Gastrocnemius medialis (tissue), 4 donors: ENCODE measurements around the gene FHOD3. TPM values are rescaled to one million over a fixed set of nuclear protein-coding genes. Genes with fewer than 3 reads are reported as not detected.

Experiments
- ATAC-seq, 2 donors: fragments of 150-250 bp; one replicate each; pipeline ENCODE4 v1.9.1; 2016
- DNase-seq, 2 donors: peaks; one replicate each; pipeline ENCODE4 v3.0.0-alpha.2; 2019
- H3K27ac ChIP-seq, 4 donors: fragments of 200-600 bp; sonication (generic); 1 replicate in 1 of 4; 2 replicates in 3 of 4; pipeline ENCODE4 v1.5.1; 2016 to 2018; ENCODE audit warnings: mild to moderate bottlenecking in 2 of 4, moderate library complexity in 1 of 4
- H3K27me3 ChIP-seq, 3 donors: fragments of 200-600 bp; sonication (generic) in 2 of 3; 1 replicate in 1 of 3; 2 replicates in 2 of 3; pipeline versions ENCODE4 v1.5.1 to v1.6.0; 2016 to 2019; ENCODE audit warnings: mild to moderate bottlenecking in 1 of 3, moderate library complexity in 1 of 3
- H3K36me3 ChIP-seq, 2 donors: fragments of 200-600 bp; sonication (generic) in 1 of 2; one replicate each; pipeline ENCODE4 v1.5.1; 2017 to 2018
- H3K4me1 ChIP-seq, 2 donors: fragments of 200-600 bp; sonication (generic) in 1 of 2; one replicate each; pipeline ENCODE4 v1.5.1; 2016 to 2017; ENCODE audit warnings: mild to moderate bottlenecking in 2 of 2
- H3K4me3 ChIP-seq, 4 donors: fragments of 200-600 bp; sonication (generic) in 3 of 4; 1 replicate in 1 of 4; 2 replicates in 3 of 4; pipeline ENCODE4 v1.5.1; 2016 to 2019; ENCODE audit warnings: mild to moderate bottlenecking in 2 of 4
- H3K9me3 ChIP-seq, 3 donors: fragments of 200-600 bp; sonication (generic) in 2 of 3; 1 replicate in 1 of 3; 2 replicates in 2 of 3; pipeline ENCODE4 v1.5.1; 2016 to 2019
- CTCF ChIP-seq, 5 experiments: fragments of 450-650 bp in 3 of 5; fragments of 200-600 bp in 2 of 5; sonication (generic) in 2 of 5; IDR thresholded peaks in 4 of 5; conservative IDR thresholded peaks in 1 of 5; 1 replicate in 4 of 5; 2 replicates in 1 of 5; pipeline ENCODE4 v1.5.1; 2016 to 2019; ENCODE audit warnings: antibody characterized with exemption in 5 of 5, mild to moderate bottlenecking in 3 of 5, moderate library complexity in 3 of 5
- POLR2A ChIP-seq, 2 donors: fragments of 450-650 bp; IDR thresholded peaks; one replicate each; pipeline ENCODE4 v1.6.1; 2017; ENCODE audit warnings: antibody characterized with exemption in 2 of 2, mild to moderate bottlenecking in 2 of 2, moderate library complexity in 2 of 2
- in situ Hi-C, 4 donors: fragments of 200-750 bp; cut with MboI; loops; one replicate each; pipeline versions ENCODE4 v1.15.0 to v1.8.0; 2017; ENCODE audit warnings: low sequenced_read_pairs in 4 of 4
- intact Hi-C: fragments of 100-400 bp; cut with DNase I; formaldehyde crosslinking; loops from one replicate; pipeline ENCODE4 v1.15.1; 2023; ENCODE audit warnings: low total_unique reads
- total RNA-seq, 4 donors: library from RNA; depleted of rRNA; stranded (reverse); fragments of >200 nt; gene quantifications; one replicate each; pipeline versions ENCODE4 v1.1.0 to v1.2.3, GENCODE V29; 2016

Gene FHOD3
- total RNA-seq, 4 donors from 2014 or later, result 10.0 to 32.5 (median 17.0) TPM

- intact Hi-C loops, result no loop called here
- Histone ChIP-seq H3K4me1 (peaks cover 19 to 24% of the 10 kb centered on the region in 2 donors), H3K27ac (no peak overlapping the region), H3K36me3 (no peaks in the 10 kb centered on the region), H3K9me3 (no peaks in the 10 kb centered on the region), H3K4me3 (no peak overlapping the region), H3K27me3 (no peaks in the 10 kb centered on the region)
- ATAC-seq (no peak), DNase-seq (no peak)
- TF ChIP-seq CTCF (IDR thresholded peaks at IDR 0.05 in 4 of 5, conservative IDR thresholded peaks at IDR 0.05 in 1 of 5) (no peak), POLR2A (IDR thresholded peaks at IDR 0.05) (no peak)
- in situ Hi-C loops, result no loop called here
Measured at GRCh38 chr18:36455931-36456330, 158.4 kb downstream of the FHOD3 start.

GRCh38 chr18:36456622-36457021 lies 159.1 kb downstream of the FHOD3 start:
- ATAC-seq, result no peak
- Histone ChIP-seq H3K27me3 (no peaks in the 10 kb centered on the region), H3K4me3 (no peak overlapping the region), H3K36me3 (no peaks in the 10 kb centered on the region), H3K9me3 (no peaks in the 10 kb centered on the region), H3K4me1 (peaks cover 19 to 24% of the 10 kb centered on the region in 2 donors), H3K27ac (peak overlapping the region in 1 of 4 donors; percentile 57)
- no peak for DNase-seq
- TF ChIP-seq POLR2A (IDR thresholded peaks at IDR 0.05), result no peak
- no peak for TF ChIP-seq CTCF (IDR thresholded peaks at IDR 0.05 in 4 of 5, conservative IDR thresholded peaks at IDR 0.05 in 1 of 5)
- intact Hi-C loops, result no loop called here
- in situ Hi-C loops, result no loop called here

- H3K36me3 ChIP-seq, result no peaks in the 10 kb centered on the region
- H3K9me3 ChIP-seq, result no peaks in the 10 kb centered on the region
- H3K4me1 ChIP-seq, result peaks cover 19 to 24% of the 10 kb centered on the region in 2 donors
- ATAC-seq, result peak in 1 of 2 donors; percentile 22
- H3K27me3 ChIP-seq, result no peaks in the 10 kb centered on the region
- H3K27ac ChIP-seq, result peak overlapping the region in 2 of 4 donors; percentile 21 to 57
- intact Hi-C loops, result no loop called here
- TF ChIP-seq CTCF (IDR thresholded peaks at IDR 0.05 in 4 of 5, conservative IDR thresholded peaks at IDR 0.05 in 1 of 5), result no peak
- no peak for TF ChIP-seq POLR2A (IDR thresholded peaks at IDR 0.05)
- no peak for DNase-seq
- in situ Hi-C loops, result no loop called here
- H3K4me3 ChIP-seq, result no peak overlapping the region
Measured at GRCh38 chr18:36457683-36458082, 160.2 kb downstream of the FHOD3 start.

- Histone ChIP-seq H3K27me3 (no peaks in the 10 kb centered on the region), H3K4me1 (peaks cover 19 to 24% of the 10 kb centered on the region in 2 donors), H3K36me3 (no peaks in the 10 kb centered on the region), H3K27ac (peak overlapping the region in 1 of 4 donors; percentile 21), H3K9me3 (no peaks in the 10 kb centered on the region), H3K4me3 (no peak overlapping the region)
- ATAC-seq (no peak), DNase-seq (no peak)
- in situ Hi-C loops (no loop called here), intact Hi-C loops (no loop called here)
- no peak for TF ChIP-seq POLR2A (IDR thresholded peaks at IDR 0.05)
- TF ChIP-seq CTCF (IDR thresholded peaks at IDR 0.05 in 4 of 5, conservative IDR thresholded peaks at IDR 0.05 in 1 of 5), result no peak
Measured at GRCh38 chr18:36458306-36458705, 160.8 kb downstream of the FHOD3 start.

GRCh38 chr18:36459203-36459602 lies 161.7 kb downstream of the FHOD3 start:
- Histone ChIP-seq H3K4me1 (peaks cover 19 to 24% of the 10 kb centered on the region in 2 donors), H3K9me3 (no peaks in the 10 kb centered on the region), H3K27me3 (no peaks in the 10 kb centered on the region), H3K27ac (no peak overlapping the region), H3K36me3 (no peaks in the 10 kb centered on the region), H3K4me3 (no peak overlapping the region)
- intact Hi-C loops, result no loop called here
- in situ Hi-C loops, result no loop called here
- TF ChIP-seq POLR2A (IDR thresholded peaks at IDR 0.05) (no peak), CTCF (IDR thresholded peaks at IDR 0.05 in 4 of 5, conservative IDR thresholded peaks at IDR 0.05 in 1 of 5) (no peak)
- no peak for DNase-seq
- ATAC-seq, result no peak
